ENCODE data around the gene OSBPL6.

The OSBPL6 gene

DNA sequence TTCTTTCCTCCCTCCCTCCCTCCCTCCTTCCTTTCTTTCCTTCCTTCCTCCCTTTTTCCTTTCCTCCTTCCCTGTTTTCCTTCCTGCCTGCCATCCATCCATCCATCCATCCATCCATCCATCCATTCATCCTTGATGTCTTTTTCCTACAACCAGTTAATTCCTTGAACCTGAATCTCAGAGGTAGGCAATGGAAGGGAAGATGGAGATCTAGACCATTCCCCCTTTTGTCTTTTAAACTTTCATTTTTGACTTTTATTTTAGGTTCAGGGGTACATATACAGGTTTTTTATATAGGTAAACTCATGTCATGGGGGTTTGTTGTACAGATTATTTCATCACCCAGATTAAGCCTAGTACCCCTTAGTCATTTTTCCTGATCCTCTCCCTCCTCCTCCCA is 97.4 kb downstream of the OSBPL6 start:
- Histone ChIP-seq H3K36me3 (ENCODE audit: control insufficient read depth, insufficient read depth, low read length, severe bottlenecking) (no peaks in the 10 kb centered on the region), H3K4me1 (ENCODE audit: control insufficient read depth, insufficient read depth, low read length) (no peaks in the 10 kb centered on the region), H3K4me3 (ENCODE audit: low read length) (no peak overlapping the region), H3K27me3 (replicated peaks; ENCODE audit: control insufficient read depth, insufficient read depth, low read length) (no peaks in the 10 kb centered on the region), H3K9me3 (ENCODE audit: control insufficient read depth, low read length) (no peaks in the 10 kb centered on the region), H3K9ac (ENCODE audit: low read length) (no peak overlapping the region)
- DNase-seq (ENCODE audit: low read depth): no peak

DNA sequence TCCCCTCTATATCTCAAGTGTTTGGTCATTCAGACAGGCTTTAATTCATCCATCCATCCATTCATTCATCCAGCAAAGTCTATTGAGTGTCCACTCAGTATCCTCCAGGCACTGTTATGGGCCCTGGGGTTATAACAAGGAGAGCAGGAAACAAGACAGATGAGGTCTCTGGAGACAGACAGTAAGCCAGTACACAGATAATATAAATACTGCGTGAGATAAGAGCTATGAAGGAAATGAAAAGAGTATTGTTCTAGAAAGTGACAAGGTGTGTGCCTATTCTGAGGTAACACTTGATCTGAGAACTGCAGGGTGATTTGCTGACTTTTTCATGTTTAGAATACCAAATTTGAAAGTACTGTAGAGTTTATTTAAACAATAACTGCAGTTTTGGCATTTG is 98.3 kb downstream of the OSBPL6 start:
- no peak for DNase-seq (ENCODE audit: low read depth)
- Histone ChIP-seq H3K36me3 (ENCODE audit: control insufficient read depth, insufficient read depth, low read length, severe bottlenecking) (no peaks in the 10 kb centered on the region), H3K27me3 (replicated peaks; ENCODE audit: control insufficient read depth, insufficient read depth, low read length) (no peaks in the 10 kb centered on the region), H3K4me1 (ENCODE audit: control insufficient read depth, insufficient read depth, low read length) (no peaks in the 10 kb centered on the region), H3K9ac (ENCODE audit: low read length) (no peak overlapping the region), H3K4me3 (ENCODE audit: low read length) (no peak overlapping the region), H3K9me3 (ENCODE audit: control insufficient read depth, low read length) (no peaks in the 10 kb centered on the region)

DNA sequence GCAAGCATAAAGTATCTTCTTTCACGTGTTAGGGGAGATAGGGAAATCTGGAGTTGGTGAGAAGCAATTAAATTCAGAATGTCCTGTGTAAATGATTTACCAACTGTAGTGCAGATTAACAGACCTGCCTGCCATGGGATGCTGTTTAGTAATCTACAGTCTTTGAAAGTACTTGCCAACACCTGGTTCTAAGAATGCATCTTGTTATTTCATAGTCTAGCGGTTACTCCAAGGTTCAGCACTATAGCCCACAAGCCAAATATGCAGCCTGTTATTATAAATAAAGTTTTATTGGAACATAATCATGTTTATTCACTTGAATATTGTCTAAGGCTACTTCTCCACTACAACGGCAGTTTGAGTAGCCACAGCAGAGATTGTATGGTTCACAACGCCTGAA is 100.8 kb downstream of the OSBPL6 start:
- Histone ChIP-seq H3K9ac (ENCODE audit: low read length) (no peak overlapping the region), H3K27me3 (replicated peaks; ENCODE audit: control insufficient read depth, insufficient read depth, low read length) (no peaks in the 10 kb centered on the region), H3K4me3 (ENCODE audit: low read length) (no peak overlapping the region), H3K9me3 (ENCODE audit: control insufficient read depth, low read length) (no peaks in the 10 kb centered on the region), H3K4me1 (ENCODE audit: control insufficient read depth, insufficient read depth, low read length) (peaks cover 15% of the 10 kb centered on the region), H3K36me3 (ENCODE audit: control insufficient read depth, insufficient read depth, low read length, severe bottlenecking) (no peaks in the 10 kb centered on the region)
- no peak for DNase-seq (ENCODE audit: low read depth)

DNA sequence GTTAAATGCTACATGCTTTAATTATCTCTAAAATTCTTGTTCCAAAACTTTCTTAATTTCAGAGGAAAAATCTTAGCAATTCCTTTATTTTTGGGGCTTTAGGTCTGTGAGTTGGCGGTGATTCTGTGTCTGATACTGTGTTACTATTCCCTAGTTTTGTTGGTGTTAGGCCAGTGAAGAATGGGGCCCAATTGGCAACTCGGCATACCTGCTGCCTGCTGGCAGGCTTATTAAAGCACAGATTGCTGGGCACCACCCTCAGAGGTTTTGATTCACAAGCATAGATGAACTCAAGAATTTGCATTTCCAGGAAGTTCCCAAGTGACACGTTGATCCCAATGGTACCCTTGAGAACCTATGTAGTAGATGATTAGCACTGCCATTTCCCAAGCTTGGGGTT is 101.6 kb downstream of the OSBPL6 start:
- H3K4me1 ChIP-seq (ENCODE audit: control insufficient read depth, insufficient read depth, low read length): peaks cover 15% of the 10 kb centered on the region
- no peaks in the 10 kb centered on the region for H3K27me3 ChIP-seq (replicated peaks; ENCODE audit: control insufficient read depth, insufficient read depth, low read length)
- no peaks in the 10 kb centered on the region for H3K36me3 ChIP-seq (ENCODE audit: control insufficient read depth, insufficient read depth, low read length, severe bottlenecking)
- H3K9me3 ChIP-seq (ENCODE audit: control insufficient read depth, low read length): no peaks in the 10 kb centered on the region
- DNase-seq (ENCODE audit: low read depth): no peak
- no peak overlapping the region for H3K4me3 ChIP-seq (ENCODE audit: low read length)
- no peak overlapping the region for H3K9ac ChIP-seq (ENCODE audit: low read length)

DNA sequence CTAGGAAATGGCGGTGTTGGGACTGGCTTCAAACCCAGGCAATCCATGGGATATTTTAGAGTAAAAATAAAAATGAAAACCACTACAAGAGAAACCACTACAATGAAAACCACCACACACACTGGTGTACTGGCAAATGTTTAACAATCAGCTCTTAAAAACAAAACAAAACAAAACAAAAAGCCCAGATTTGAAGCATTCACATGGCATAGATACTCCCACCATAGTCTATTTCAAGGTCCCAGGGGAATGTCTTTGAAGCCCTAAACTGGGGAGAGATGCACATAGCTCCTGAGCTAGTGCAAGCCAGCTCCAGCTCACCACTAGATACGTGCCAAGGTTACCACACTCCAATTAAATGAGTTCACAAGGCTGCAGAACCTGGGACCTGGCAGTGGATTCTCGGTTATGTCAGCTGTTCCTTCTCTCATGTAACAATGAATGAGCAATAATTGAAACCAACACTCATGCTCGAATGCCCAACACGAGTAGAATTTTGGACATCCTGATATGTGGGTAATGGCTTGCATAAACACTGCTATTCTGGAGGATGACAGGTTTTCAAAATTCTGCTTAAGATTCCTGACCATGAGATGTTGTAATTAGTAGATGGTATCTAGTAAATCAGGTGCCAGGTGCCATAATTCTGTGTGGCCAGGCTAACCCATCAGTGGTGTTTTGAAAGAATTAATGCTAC is 102.2 kb downstream of the OSBPL6 start:
- Histone ChIP-seq H3K36me3 (ENCODE audit: control insufficient read depth, insufficient read depth, low read length, severe bottlenecking) (no peaks in the 10 kb centered on the region), H3K9me3 (ENCODE audit: control insufficient read depth, low read length) (no peaks in the 10 kb centered on the region), H3K27me3 (replicated peaks; ENCODE audit: control insufficient read depth, insufficient read depth, low read length) (no peaks in the 10 kb centered on the region), H3K9ac (ENCODE audit: low read length) (no peak overlapping the region), H3K4me3 (ENCODE audit: low read length) (no peak overlapping the region), H3K4me1 (ENCODE audit: control insufficient read depth, insufficient read depth, low read length) (peaks cover 15% of the 10 kb centered on the region)
- DNase-seq (ENCODE audit: low read depth): no peak

DNA sequence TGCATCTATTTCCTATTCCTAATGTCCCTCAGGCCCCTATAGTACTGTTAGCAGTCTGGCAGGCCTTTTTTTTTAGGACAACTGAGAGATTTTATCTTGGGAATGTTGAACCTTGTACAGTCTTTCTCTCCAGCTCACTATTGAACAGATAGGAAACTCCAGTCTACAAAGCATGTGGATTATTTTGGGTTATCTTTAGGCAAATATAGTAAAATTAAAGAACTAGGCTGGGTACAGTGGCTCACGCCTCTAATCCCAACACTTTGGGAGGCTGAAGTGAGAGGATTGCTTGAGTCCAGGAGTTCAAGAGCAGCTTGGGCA is 102.7 kb downstream of the OSBPL6 start:
- H3K9ac ChIP-seq (ENCODE audit: low read length): no peak overlapping the region
- no peaks in the 10 kb centered on the region for H3K27me3 ChIP-seq (replicated peaks; ENCODE audit: control insufficient read depth, insufficient read depth, low read length)
- no peak for DNase-seq (ENCODE audit: low read depth)
- no peaks in the 10 kb centered on the region for H3K9me3 ChIP-seq (ENCODE audit: control insufficient read depth, low read length)
- H3K4me1 ChIP-seq (ENCODE audit: control insufficient read depth, insufficient read depth, low read length): peaks cover 15% of the 10 kb centered on the region
- no peaks in the 10 kb centered on the region for H3K36me3 ChIP-seq (ENCODE audit: control insufficient read depth, insufficient read depth, low read length, severe bottlenecking)
- H3K4me3 ChIP-seq (ENCODE audit: low read length): no peak overlapping the region

DNA sequence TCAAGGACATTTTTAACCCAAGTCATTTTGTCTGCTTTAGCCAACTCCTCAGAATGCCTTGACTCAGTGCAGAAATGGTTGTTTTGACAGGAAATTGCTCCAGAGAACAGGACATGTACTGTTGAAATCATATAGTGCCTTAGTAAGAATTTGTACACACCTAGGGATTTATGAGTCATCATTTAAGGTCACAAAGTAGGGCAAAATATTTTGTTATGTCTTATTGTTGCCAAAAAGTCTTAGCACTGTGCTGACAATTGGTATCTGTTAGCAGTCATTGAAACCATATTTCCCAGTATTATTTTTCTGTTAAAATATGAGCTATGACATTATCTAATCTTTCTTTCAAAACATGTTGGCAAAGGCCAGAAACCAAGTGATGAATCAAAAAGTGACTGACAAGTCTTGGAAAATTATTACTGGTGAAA is 104.5 kb downstream of the OSBPL6 start:
- Histone ChIP-seq H3K4me3 (ENCODE audit: low read length) (no peak overlapping the region), H3K27me3 (replicated peaks; ENCODE audit: control insufficient read depth, insufficient read depth, low read length) (no peaks in the 10 kb centered on the region), H3K9me3 (ENCODE audit: control insufficient read depth, low read length) (no peaks in the 10 kb centered on the region), H3K9ac (ENCODE audit: low read length) (no peak overlapping the region), H3K36me3 (ENCODE audit: control insufficient read depth, insufficient read depth, low read length, severe bottlenecking) (no peaks in the 10 kb centered on the region), H3K4me1 (ENCODE audit: control insufficient read depth, insufficient read depth, low read length) (peaks cover 15% of the 10 kb centered on the region)
- peak; percentile 60 for DNase-seq (ENCODE audit: low read depth)

DNA sequence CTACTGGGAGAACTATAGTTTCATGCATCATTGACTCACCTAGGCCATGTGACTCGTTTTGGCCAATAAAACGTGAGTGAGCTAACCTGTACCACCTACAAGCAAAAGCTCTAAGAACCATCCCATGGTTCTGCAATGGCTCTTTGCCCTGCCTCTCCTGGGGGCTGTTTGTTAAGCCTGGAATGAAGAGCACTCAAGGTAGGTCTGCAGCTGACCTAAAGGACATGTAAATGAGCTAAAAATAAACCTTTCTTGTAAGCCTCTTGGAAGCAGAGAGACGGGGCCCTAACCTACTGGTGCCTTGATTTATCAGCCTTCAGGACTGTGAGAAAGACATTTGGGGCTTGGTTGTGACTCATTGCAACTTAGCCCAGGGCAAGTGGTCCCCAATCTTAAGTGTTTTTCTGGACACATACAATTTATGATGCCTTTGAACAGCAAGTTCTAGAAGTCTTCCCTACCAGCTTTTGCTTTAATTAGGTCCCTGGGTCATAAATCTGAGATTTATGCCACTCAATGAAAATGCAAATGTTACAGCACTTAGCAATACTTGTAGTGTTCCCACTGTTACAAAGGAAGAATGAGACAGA is 107.4 kb downstream of the OSBPL6 start:
- Histone ChIP-seq H3K4me1 (ENCODE audit: control insufficient read depth, insufficient read depth, low read length) (peaks cover 15% of the 10 kb centered on the region), H3K27me3 (replicated peaks; ENCODE audit: control insufficient read depth, insufficient read depth, low read length) (no peaks in the 10 kb centered on the region), H3K4me3 (ENCODE audit: low read length) (no peak overlapping the region), H3K9me3 (ENCODE audit: control insufficient read depth, low read length) (no peaks in the 10 kb centered on the region), H3K36me3 (ENCODE audit: control insufficient read depth, insufficient read depth, low read length, severe bottlenecking) (no peaks in the 10 kb centered on the region), H3K9ac (ENCODE audit: low read length) (no peak overlapping the region)
- no peak for DNase-seq (ENCODE audit: low read depth)

DNA sequence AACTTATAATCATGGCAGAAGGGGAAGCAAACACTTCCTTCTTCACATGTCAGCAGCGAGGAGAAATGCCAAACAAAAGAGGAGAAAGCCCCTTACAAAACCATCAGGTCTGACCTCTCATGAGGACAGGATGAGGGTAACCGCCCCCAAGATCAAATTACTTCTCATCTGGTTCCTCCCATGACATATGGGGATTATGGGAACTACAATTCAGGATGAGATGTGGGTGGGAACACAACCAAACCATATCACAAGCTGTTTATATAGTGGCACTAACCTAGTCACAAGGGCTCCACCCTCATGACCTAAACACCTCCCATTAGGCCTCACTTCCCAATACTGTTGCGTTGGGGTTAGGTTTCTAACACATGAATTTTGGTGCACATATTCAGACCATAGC is 110.0 kb downstream of the OSBPL6 start:
- H3K36me3 ChIP-seq (ENCODE audit: control insufficient read depth, insufficient read depth, low read length, severe bottlenecking): no peaks in the 10 kb centered on the region
- H3K9me3 ChIP-seq (ENCODE audit: control insufficient read depth, low read length): no peaks in the 10 kb centered on the region
- no peaks in the 10 kb centered on the region for H3K27me3 ChIP-seq (replicated peaks; ENCODE audit: control insufficient read depth, insufficient read depth, low read length)
- DNase-seq (ENCODE audit: low read depth): no peak
- no peak overlapping the region for H3K4me3 ChIP-seq (ENCODE audit: low read length)
- H3K9ac ChIP-seq (ENCODE audit: low read length): no peak overlapping the region
- H3K4me1 ChIP-seq (ENCODE audit: control insufficient read depth, insufficient read depth, low read length): peaks cover 3% of the 10 kb centered on the region

DNA sequence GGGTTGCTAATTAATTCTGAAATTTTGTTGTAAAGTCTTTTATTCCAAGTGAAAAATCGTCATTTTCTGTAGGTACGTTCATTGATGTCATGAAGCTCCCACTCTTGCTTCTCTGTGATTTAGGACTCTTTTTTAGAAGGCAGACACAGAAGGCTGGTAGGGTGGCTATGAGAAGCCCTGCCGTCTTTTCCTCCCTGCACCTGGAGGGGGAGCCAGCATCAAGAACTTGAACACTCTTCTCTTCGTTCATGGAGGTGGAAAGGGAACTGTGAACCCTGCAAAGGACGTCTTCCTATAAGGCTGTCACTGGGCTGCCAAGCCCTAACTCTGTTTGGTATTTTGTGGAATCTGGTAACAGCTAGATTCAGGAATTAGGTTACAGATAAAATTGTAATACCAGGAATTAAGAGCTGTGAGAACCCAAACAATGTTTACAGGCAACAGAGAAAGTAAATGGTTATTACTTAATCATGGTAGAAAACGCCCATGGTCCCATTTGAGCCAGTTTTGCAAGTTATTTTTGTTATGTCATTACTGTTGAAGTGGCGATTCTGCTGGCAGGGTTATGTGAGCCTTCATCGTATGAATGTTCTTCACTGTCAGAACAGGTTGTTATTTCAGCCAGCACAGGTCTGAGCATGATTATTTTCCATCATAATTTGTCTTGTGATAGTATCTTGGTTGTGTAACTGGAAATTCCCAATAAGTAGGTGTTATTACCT is 112.2 kb downstream of the OSBPL6 start:
- no peak overlapping the region for H3K9ac ChIP-seq (ENCODE audit: low read length)
- peak; percentile 43 for DNase-seq (ENCODE audit: low read depth)
- H3K36me3 ChIP-seq (ENCODE audit: control insufficient read depth, insufficient read depth, low read length, severe bottlenecking): no peaks in the 10 kb centered on the region
- no peaks in the 10 kb centered on the region for H3K4me1 ChIP-seq (ENCODE audit: control insufficient read depth, insufficient read depth, low read length)
- H3K4me3 ChIP-seq (ENCODE audit: low read length): no peak overlapping the region
- H3K27me3 ChIP-seq (replicated peaks; ENCODE audit: control insufficient read depth, insufficient read depth, low read length): no peaks in the 10 kb centered on the region
- no peaks in the 10 kb centered on the region for H3K9me3 ChIP-seq (ENCODE audit: control insufficient read depth, low read length)

DNA sequence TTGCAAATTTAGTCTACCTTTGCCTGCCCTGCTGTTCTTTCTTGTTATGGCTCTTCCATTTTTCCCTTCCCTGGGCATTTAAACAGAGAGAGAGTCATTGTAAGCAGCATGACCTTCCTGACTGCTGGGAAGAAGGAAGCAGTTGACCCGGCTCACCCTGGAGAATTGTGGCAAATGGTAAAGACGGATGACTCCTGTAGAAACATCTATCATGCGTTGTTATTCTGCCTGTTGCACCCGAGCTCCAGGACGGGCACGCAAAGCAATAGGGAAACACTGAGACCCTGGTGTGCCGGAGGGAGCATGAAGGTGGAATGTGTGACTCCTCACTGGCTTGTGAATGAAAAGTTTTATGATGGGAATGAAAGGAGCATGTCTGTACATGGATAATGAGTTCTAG is 113.3 kb downstream of the OSBPL6 start:
- no peak overlapping the region for H3K4me3 ChIP-seq (ENCODE audit: low read length)
- H3K27me3 ChIP-seq (replicated peaks; ENCODE audit: control insufficient read depth, insufficient read depth, low read length): no peaks in the 10 kb centered on the region
- no peaks in the 10 kb centered on the region for H3K9me3 ChIP-seq (ENCODE audit: control insufficient read depth, low read length)
- DNase-seq (ENCODE audit: low read depth): no peak
- H3K4me1 ChIP-seq (ENCODE audit: control insufficient read depth, insufficient read depth, low read length): no peaks in the 10 kb centered on the region
- no peak overlapping the region for H3K9ac ChIP-seq (ENCODE audit: low read length)
- no peaks in the 10 kb centered on the region for H3K36me3 ChIP-seq (ENCODE audit: control insufficient read depth, insufficient read depth, low read length, severe bottlenecking)

All from adipocyte (in vitro differentiated cells).